ENCODE results near the gene LCE7A. TPM values are rescaled to one million over a fixed set of nuclear protein-coding genes. Genes with fewer than 3 reads are reported as not detected.

LCE7A gene
- total RNA-seq = not detected
- not detected for polyA plus RNA-seq
- not detected for total RNA-seq

GRCh38 chr1:152859696-152860095 lies at the start of gene LCE7A:
Gene LCE7A, plus strand, starts transcription at chr1:152859996. Its CDS starts 702 bp downstream, at chr1:152860698.
- CTCF ChIA-PET = no interaction called here

GRCh38 chr1:152811050-152811449 lies 48.7 kb upstream of the LCE7A start:
- no peak overlapping the region for H3K27ac ChIP-seq (ENCODE audit: low read depth, low read length)
- Mint-ChIP-seq H3K36me3 (no peaks in the 10 kb centered on the region), H3K27me3 (peaks cover 2 to 23% (median 12%) of the 10 kb centered on the region in 5 donors), H3K9me3 (peaks cover 0 to 5% (median 0%) of the 10 kb centered on the region in 11 donors), H3K4me3 (no peak overlapping the region), H3K27ac (no peak overlapping the region), H3K4me1 (no peaks in the 10 kb centered on the region)
- H3K4me1 ChIP-seq (ENCODE audit: control insufficient read depth in 2 of 2, insufficient read depth in 2 of 2, low read length in 2 of 2) = no peaks in the 10 kb centered on the region
- ChIA-PET POLR2A (no interaction called here), CTCF (no interaction called here)
- no peaks in the 10 kb centered on the region for H3K9me3 ChIP-seq (ENCODE audit: control insufficient read depth in 2 of 3, low read length in 3 of 3)
- H3K27me3 ChIP-seq (ENCODE audit: control insufficient read depth in 2 of 2, insufficient read depth in 2 of 2, low read length in 2 of 2) = no peaks in the 10 kb centered on the region
- H3K36me3 ChIP-seq (ENCODE audit: control insufficient read depth in 2 of 3, insufficient read depth in 3 of 3, low read length in 3 of 3) = no peaks in the 10 kb centered on the region
- ATAC-seq = no peak
- DNase-seq = no peak
- intact Hi-C loops (cut with micrococcal nuclease) = no loop called here
- H3K4me3 ChIP-seq (ENCODE audit: low read length) = no peak overlapping the region

More at GRCh38 chr1:152859696-152860095, at the start of gene LCE7A:
- Mint-ChIP-seq H3K9me3 (no peaks in the 10 kb centered on the region), H3K27me3 (peaks cover 3 to 33% (median 20%) of the 10 kb centered on the region in 5 donors), H3K4me3 (no peak within 1 kb of the TSS), H3K36me3 (no peaks in the 10 kb centered on the region), H3K27ac (no peak within 1 kb of the TSS), H3K4me1 (no peaks in the 10 kb centered on the region)
- DNase-seq (no peak), ATAC-seq (no peak)
- no peak within 1 kb of the TSS for H3K4me3 ChIP-seq (ENCODE audit: low read length)
- H3K27ac ChIP-seq (ENCODE audit: low read depth, low read length) = no peak within 1 kb of the TSS
- no peaks in the 10 kb centered on the region for H3K36me3 ChIP-seq (ENCODE audit: control insufficient read depth in 2 of 3, insufficient read depth in 3 of 3, low read length in 3 of 3)
- no peaks in the 10 kb centered on the region for H3K9me3 ChIP-seq (ENCODE audit: control insufficient read depth in 2 of 3, low read length in 3 of 3)
- H3K4me1 ChIP-seq (ENCODE audit: control insufficient read depth in 2 of 2, insufficient read depth in 2 of 2, low read length in 2 of 2) = no peaks in the 10 kb centered on the region
- intact Hi-C loops (cut with micrococcal nuclease) = no loop called here
- POLR2A ChIA-PET = no interaction called here
- H3K27me3 ChIP-seq (ENCODE audit: control insufficient read depth in 2 of 2, insufficient read depth in 2 of 2, low read length in 2 of 2) = peaks cover 0 to 3% of the 10 kb centered on the region in 2 donors

- Histone ChIP-seq H3K27me3 (ENCODE audit: control insufficient read depth in 2 of 2, insufficient read depth in 2 of 2, low read length in 2 of 2) (no peaks in the 10 kb centered on the region), H3K27ac (ENCODE audit: low read depth, low read length) (no peak within 1 kb of the TSS), H3K9me3 (ENCODE audit: control insufficient read depth in 2 of 3, low read length in 3 of 3) (no peaks in the 10 kb centered on the region), H3K4me3 (ENCODE audit: low read length) (no peak within 1 kb of the TSS), H3K36me3 (ENCODE audit: control insufficient read depth in 2 of 3, insufficient read depth in 3 of 3, low read length in 3 of 3) (no peaks in the 10 kb centered on the region), H3K4me1 (ENCODE audit: control insufficient read depth in 2 of 2, insufficient read depth in 2 of 2, low read length in 2 of 2) (no peaks in the 10 kb centered on the region)
- CTCF ChIA-PET = no interaction called here
- peaks cover 0 to 5% (median 0%) of the 10 kb centered on the region in 11 donors for H3K9me3 Mint-ChIP-seq
- H3K27me3 Mint-ChIP-seq = peaks cover 2 to 23% (median 10%) of the 10 kb centered on the region in 5 donors
- ATAC-seq (no peak), DNase-seq (no peak)
- intact Hi-C loops (cut with micrococcal nuclease) = no loop called here
- no peaks in the 10 kb centered on the region for H3K4me1 Mint-ChIP-seq
- H3K27ac Mint-ChIP-seq = no peak within 1 kb of the TSS
- no peaks in the 10 kb centered on the region for H3K36me3 Mint-ChIP-seq
- no peak within 1 kb of the TSS for H3K4me3 Mint-ChIP-seq
- POLR2A ChIA-PET = no interaction called here
Observed at GRCh38 chr1:152811671-152812070, 48.1 kb upstream of the LCE7A start, which contains the start of gene LCE1B. Gene LCE1B, plus strand, starts transcription at chr1:152811971. Its CDS starts 476 bp downstream, at chr1:152812447.

- H3K27ac Mint-ChIP-seq = no peak overlapping the region
- H3K27me3 Mint-ChIP-seq = peaks cover 2 to 26% (median 23%) of the 10 kb centered on the region in 5 donors
- H3K9me3 Mint-ChIP-seq = peaks cover 0 to 2% (median 0%) of the 10 kb centered on the region in 11 donors
Observed at GRCh38 chr1:152817309-152817708, 42.5 kb upstream of the LCE7A start.

DNA sequence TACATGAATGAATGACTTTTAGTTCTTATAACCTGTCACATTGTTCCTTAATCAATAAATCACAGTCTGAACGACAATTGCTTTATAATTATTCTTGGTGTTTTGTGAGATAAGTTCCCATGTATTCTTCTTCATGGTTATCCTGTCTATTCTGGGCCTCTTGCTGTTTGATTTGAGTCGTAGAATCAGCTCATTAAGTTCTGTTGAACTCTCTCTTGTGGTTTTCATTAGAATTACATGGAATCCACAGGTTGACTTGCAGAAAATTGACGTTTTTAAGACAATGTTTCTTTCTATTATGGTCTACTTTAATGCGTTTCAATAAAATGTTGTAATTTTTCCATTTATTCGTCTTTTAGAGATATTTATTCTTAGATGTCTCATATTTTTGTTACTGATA lies 36.5 kb upstream of the LCE7A start:
- CTCF ChIA-PET = no interaction called here
- Histone ChIP-seq H3K9me3 (ENCODE audit: control insufficient read depth in 2 of 3, low read length in 3 of 3) (no peaks in the 10 kb centered on the region), H3K4me1 (ENCODE audit: control insufficient read depth in 2 of 2, insufficient read depth in 2 of 2, low read length in 2 of 2) (no peaks in the 10 kb centered on the region), H3K4me3 (ENCODE audit: low read length) (no peak overlapping the region), H3K27me3 (ENCODE audit: control insufficient read depth in 2 of 2, insufficient read depth in 2 of 2, low read length in 2 of 2) (peaks cover 0 to 4% of the 10 kb centered on the region in 2 donors), H3K27ac (ENCODE audit: low read depth, low read length) (no peak overlapping the region), H3K36me3 (ENCODE audit: control insufficient read depth in 2 of 3, insufficient read depth in 3 of 3, low read length in 3 of 3) (no peaks in the 10 kb centered on the region)
- H3K36me3 Mint-ChIP-seq = peaks cover 0 to 3% (median 0%) of the 10 kb centered on the region in 5 donors
- ATAC-seq (no peak), DNase-seq (no peak)
- POLR2A ChIA-PET = no interaction called here
- peaks cover 0 to 5% (median 0%) of the 10 kb centered on the region in 11 donors for H3K9me3 Mint-ChIP-seq
- intact Hi-C loops (cut with micrococcal nuclease) = no loop called here
- no peak overlapping the region for H3K4me3 Mint-ChIP-seq
- H3K4me1 Mint-ChIP-seq = peaks cover 0 to 2% (median 0%) of the 10 kb centered on the region in 7 donors
- no peak overlapping the region for H3K27ac Mint-ChIP-seq
- H3K27me3 Mint-ChIP-seq = peaks cover 15 to 37% (median 27%) of the 10 kb centered on the region in 5 donors

More at GRCh38 chr1:152817309-152817708, 42.5 kb upstream of the LCE7A start:
- H3K4me1 Mint-ChIP-seq = peaks cover 0 to 2% (median 0%) of the 10 kb centered on the region in 7 donors
- H3K4me3 ChIP-seq (ENCODE audit: low read length) = no peak overlapping the region
- POLR2A ChIA-PET = no interaction called here
- H3K4me1 ChIP-seq (ENCODE audit: control insufficient read depth in 2 of 2, insufficient read depth in 2 of 2, low read length in 2 of 2) = no peaks in the 10 kb centered on the region
- H3K9me3 ChIP-seq (ENCODE audit: control insufficient read depth in 2 of 3, low read length in 3 of 3) = no peaks in the 10 kb centered on the region
- DNase-seq (no peak), ATAC-seq (no peak)
- H3K36me3 Mint-ChIP-seq = no peaks in the 10 kb centered on the region
- no peaks in the 10 kb centered on the region for H3K36me3 ChIP-seq (ENCODE audit: control insufficient read depth in 2 of 3, insufficient read depth in 3 of 3, low read length in 3 of 3)
- CTCF ChIA-PET = no interaction called here
- H3K4me3 Mint-ChIP-seq = no peak overlapping the region
- intact Hi-C loops (cut with micrococcal nuclease) = no loop called here
- H3K27me3 ChIP-seq (ENCODE audit: control insufficient read depth in 2 of 2, insufficient read depth in 2 of 2, low read length in 2 of 2) = no peaks in the 10 kb centered on the region
- H3K27ac ChIP-seq (ENCODE audit: low read depth, low read length) = no peak overlapping the region

DNA sequence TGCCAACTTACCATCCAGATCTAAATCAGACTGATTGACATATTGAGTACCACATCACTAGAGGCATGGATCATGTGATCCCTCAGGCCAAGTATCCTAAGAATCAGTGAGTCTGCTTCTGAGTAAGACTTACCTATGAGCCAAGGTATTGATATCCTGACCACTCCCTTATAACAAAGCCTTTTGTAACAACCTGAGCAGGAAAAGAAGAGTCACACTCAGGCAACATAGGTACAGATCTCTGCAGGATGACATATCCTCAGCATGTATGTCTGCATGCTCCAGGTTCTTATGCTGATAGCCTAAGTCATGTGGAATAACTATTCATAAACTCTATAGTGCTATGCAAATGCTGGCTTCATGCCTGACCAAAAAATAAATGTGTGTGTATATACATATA lies 34.8 kb upstream of the LCE7A start:
- ChIA-PET CTCF (no interaction called here), POLR2A (no interaction called here)
- no peak for ATAC-seq
- no peak for DNase-seq
- no peaks in the 10 kb centered on the region for H3K4me1 Mint-ChIP-seq
- intact Hi-C loops (cut with micrococcal nuclease) = no loop called here
- H3K9me3 Mint-ChIP-seq = peaks cover 0 to 4% (median 0%) of the 10 kb centered on the region in 11 donors
- no peaks in the 10 kb centered on the region for H3K4me1 ChIP-seq (ENCODE audit: control insufficient read depth in 2 of 2, insufficient read depth in 2 of 2, low read length in 2 of 2)
- H3K4me3 Mint-ChIP-seq = no peak overlapping the region
- no peaks in the 10 kb centered on the region for H3K9me3 ChIP-seq (ENCODE audit: control insufficient read depth in 2 of 3, low read length in 3 of 3)
- H3K36me3 Mint-ChIP-seq = peaks cover 0 to 3% (median 0%) of the 10 kb centered on the region in 5 donors
- H3K27me3 ChIP-seq (ENCODE audit: control insufficient read depth in 2 of 2, insufficient read depth in 2 of 2, low read length in 2 of 2) = peaks cover 0 to 4% of the 10 kb centered on the region in 2 donors
- H3K36me3 ChIP-seq (ENCODE audit: control insufficient read depth in 2 of 3, insufficient read depth in 3 of 3, low read length in 3 of 3) = no peaks in the 10 kb centered on the region
- H3K27ac ChIP-seq (ENCODE audit: low read depth, low read length) = no peak overlapping the region
- no peak overlapping the region for H3K27ac Mint-ChIP-seq
- peaks cover 18 to 52% (median 40%) of the 10 kb centered on the region in 5 donors for H3K27me3 Mint-ChIP-seq
- no peak overlapping the region for H3K4me3 ChIP-seq (ENCODE audit: low read length)

- intact Hi-C loops (cut with micrococcal nuclease) = no loop called here
- Histone ChIP-seq H3K4me3 (ENCODE audit: low read length) (no peak within 1 kb of the TSS), H3K36me3 (ENCODE audit: control insufficient read depth in 2 of 3, insufficient read depth in 3 of 3, low read length in 3 of 3) (no peaks in the 10 kb centered on the region), H3K27ac (ENCODE audit: low read depth, low read length) (no peak within 1 kb of the TSS), H3K4me1 (ENCODE audit: control insufficient read depth in 2 of 2, insufficient read depth in 2 of 2, low read length in 2 of 2) (no peaks in the 10 kb centered on the region), H3K9me3 (ENCODE audit: control insufficient read depth in 2 of 3, low read length in 3 of 3) (no peaks in the 10 kb centered on the region), H3K27me3 (ENCODE audit: control insufficient read depth in 2 of 2, insufficient read depth in 2 of 2, low read length in 2 of 2) (peaks cover 0 to 4% of the 10 kb centered on the region in 2 donors)
- Mint-ChIP-seq H3K4me3 (no peak within 1 kb of the TSS), H3K27me3 (peaks cover 17 to 61% (median 48%) of the 10 kb centered on the region in 5 donors), H3K9me3 (peaks cover 0 to 6% (median 0%) of the 10 kb centered on the region in 11 donors), H3K4me1 (no peaks in the 10 kb centered on the region), H3K27ac (no peak within 1 kb of the TSS), H3K36me3 (peaks cover 0 to 3% (median 0%) of the 10 kb centered on the region in 5 donors)
- DNase-seq (no peak), ATAC-seq (no peak)
- ChIA-PET CTCF (no interaction called here), POLR2A (no interaction called here)
Observed at GRCh38 chr1:152827173-152827572, 32.6 kb upstream of the LCE7A start, which contains the start of gene LCE1A. Gene LCE1A, plus strand, starts transcription at chr1:152827473. Its CDS starts 0 bp downstream, at chr1:152827473.
